Heart left ventricle (tissue), 16 donors: ENCODE measurements around the gene CALR3. TPM values are rescaled to one million over a fixed set of nuclear protein-coding genes. Genes with fewer than 3 reads are reported as not detected.
A peak's percentile ranks its signal among the peaks of the same experiment; 100 is the strongest.
"Not testable (repeated sequence)": the region's sequence is repeated elsewhere in the genome, so short reads cannot be mapped to it uniquely, and the experiment has no call there.

Source experiments
- ATAC-seq, 4 donors: fragments of 200-7000 bp; cut with Tn5 transposase; one replicate each; pipeline ENCODE4 v1.9.1; 2020 to 2022; ENCODE audit warnings: moderate library complexity in 4 of 4, mild to moderate bottlenecking in 3 of 4, moderate number of reproducible peaks in 1 of 4
- DNase-seq, 5 donors: peaks; one replicate each; pipeline ENCODE4 v3.0.0-alpha.2; 2020
- H3K27ac ChIP-seq, 12 donors: fragments of 200-600 bp; sonication (generic) in 4 of 12; one replicate each; pipeline versions ENCODE4 v1.5.0 to v1.8.0; 2016 to 2022; ENCODE audit warnings: mild to moderate bottlenecking in 2 of 12
- H3K27me3 ChIP-seq, 9 donors: fragments of 200-600 bp; sonication (generic) in 2 of 9; one replicate each; pipeline versions ENCODE4 v1.5.1 to v1.8.0; 2016 to 2022; ENCODE audit warnings: mild to moderate bottlenecking in 3 of 9
- H3K36me3 ChIP-seq, 9 donors: fragments of 200-600 bp; sonication (generic) in 2 of 9; one replicate each; pipeline versions ENCODE4 v1.5.0 to v1.8.0; 2018 to 2022; ENCODE audit warnings: mild to moderate bottlenecking in 2 of 9
- H3K4me1 ChIP-seq, 12 donors: fragments of 200-600 bp; sonication (generic) in 4 of 12; one replicate each; pipeline versions ENCODE4 v1.5.0 to v1.8.0; 2016 to 2022; ENCODE audit warnings: mild to moderate bottlenecking in 3 of 12
- H3K4me3 ChIP-seq, 12 donors: fragments of 200-600 bp; sonication (generic) in 4 of 12; one replicate each; pipeline versions ENCODE4 v1.5.0 to v1.8.0; 2017 to 2022; ENCODE audit warnings: mild to moderate bottlenecking in 9 of 12, moderate library complexity in 4 of 12
- H3K9me3 ChIP-seq, 12 donors: fragments of 200-600 bp; sonication (generic) in 4 of 12; one replicate each; pipeline versions ENCODE4 v1.5.0 to v1.8.0; 2016 to 2022; ENCODE audit warnings: mild to moderate bottlenecking in 1 of 12
- POLR2A ChIP-seq, 2 donors: fragments of 450-650 bp; IDR thresholded peaks; one replicate each; pipeline ENCODE4 v1.6.1; 2017; ENCODE audit warnings: antibody characterized with exemption in 2 of 2, mild to moderate bottlenecking in 2 of 2, moderate library complexity in 2 of 2
- WGBS, 4 donors: extraction: QIAGEN DNeasy Blood & Tissue Kit in 2 of 4; methylation state at CpG; one replicate each; pipeline versions ENCODE4 v1.1.5 to v1.1.7; 2013 to 2018; 5-methylcytosine and 5-hydroxymethylcytosine counted together
- intact Hi-C, 10 donors: fragments of 100-400 bp; cut with DNase I; formaldehyde crosslinking; loops; one replicate each; pipeline versions ENCODE4 v1.11.1 to v1.14.2; 2022
- long read RNA-seq, 3 donors: library from polyadenylated mRNA; unstranded; transcript quantifications; one replicate each; pipeline ENCODE4 v2.0.0, GENCODE V29; 2020 to 2021
- polyA plus RNA-seq, 2 donors: library from polyadenylated mRNA; stranded (reverse); fragments of 200-250 nt; gene quantifications; one replicate each; pipeline ENCODE4 v1.2.3, GENCODE V29; 2013
- total RNA-seq, 9 donors: library from RNA; depleted of rRNA in 2 of 9; stranded (reverse); fragments of >200 nt in 2 of 9; fragmentation: NEBNext Ultra II Directional in 3 of 9; extraction: Animal tissue kit (Norgen Biotek cat#: 25700) in 3 of 9; gene quantifications; one replicate each; pipeline versions ENCODE4 v1.1.0 to v1.2.4, GENCODE V29; 2016 to 2023
- TF ChIP-seq, protein P1 (sequence below), 12 donors: fragments of 200-600 bp; sonication (generic) in 4 of 12; IDR thresholded peaks; one replicate each; pipeline versions ENCODE4 v1.5.0 to v1.8.0; 2018 to 2022; ENCODE audit warnings: antibody characterized with exemption in 12 of 12, mild to moderate bottlenecking in 5 of 12
- donor health status: ischemic (EF 13 %, LVEDD 7.1; RV severe dilation, severe dysfunction).
- donor health status: healthy with polysubstance abuse.
- donor health status: DM: no; HTN: yes; CAD: no.
- donor health status: DM: no; HTN: no; CAD: no.
- donor health status: ischemic (EF 25% LVEDD 6.9; RV normal size, moderate dysfunction).
- donor health status: ischemic (EF 25% LVEDD 5.7; RV mildly dilated, moderate dysfunction).
- donor health status: healthy.
- donor health status: DM: yes; HTN: yes; CAD: no.
- donor health status: ischemic (EF 35%, LVEDD 5.7; RV mildly dilated, moderate dysfunction).
- donor health status: nonischemic (EF 11% LVEDD 7.7; RV severe dilation, severe dysfunction).
- donor health status: DM: yes; HTN: yes; CAD: no.
- donor health status: PGD.
- donor health status: ischemic (EF 29% LVEDD 5.4; RV normal size, mild dysfunction).
- donor health status: nonischemic (EF 23%, LVEDD 6.1; RV moderate dilation, normal function).

Gene CALR3, protein sequence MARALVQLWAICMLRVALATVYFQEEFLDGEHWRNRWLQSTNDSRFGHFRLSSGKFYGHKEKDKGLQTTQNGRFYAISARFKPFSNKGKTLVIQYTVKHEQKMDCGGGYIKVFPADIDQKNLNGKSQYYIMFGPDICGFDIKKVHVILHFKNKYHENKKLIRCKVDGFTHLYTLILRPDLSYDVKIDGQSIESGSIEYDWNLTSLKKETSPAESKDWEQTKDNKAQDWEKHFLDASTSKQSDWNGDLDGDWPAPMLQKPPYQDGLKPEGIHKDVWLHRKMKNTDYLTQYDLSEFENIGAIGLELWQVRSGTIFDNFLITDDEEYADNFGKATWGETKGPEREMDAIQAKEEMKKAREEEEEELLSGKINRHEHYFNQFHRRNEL
- total RNA-seq (not detected), polyA plus RNA-seq (not detected)
- long read RNA-seq, donor 1, result 0 reads
- long read RNA-seq, donor 2, result 0 reads
- long read RNA-seq, donor 3, result 0 reads

DNA sequence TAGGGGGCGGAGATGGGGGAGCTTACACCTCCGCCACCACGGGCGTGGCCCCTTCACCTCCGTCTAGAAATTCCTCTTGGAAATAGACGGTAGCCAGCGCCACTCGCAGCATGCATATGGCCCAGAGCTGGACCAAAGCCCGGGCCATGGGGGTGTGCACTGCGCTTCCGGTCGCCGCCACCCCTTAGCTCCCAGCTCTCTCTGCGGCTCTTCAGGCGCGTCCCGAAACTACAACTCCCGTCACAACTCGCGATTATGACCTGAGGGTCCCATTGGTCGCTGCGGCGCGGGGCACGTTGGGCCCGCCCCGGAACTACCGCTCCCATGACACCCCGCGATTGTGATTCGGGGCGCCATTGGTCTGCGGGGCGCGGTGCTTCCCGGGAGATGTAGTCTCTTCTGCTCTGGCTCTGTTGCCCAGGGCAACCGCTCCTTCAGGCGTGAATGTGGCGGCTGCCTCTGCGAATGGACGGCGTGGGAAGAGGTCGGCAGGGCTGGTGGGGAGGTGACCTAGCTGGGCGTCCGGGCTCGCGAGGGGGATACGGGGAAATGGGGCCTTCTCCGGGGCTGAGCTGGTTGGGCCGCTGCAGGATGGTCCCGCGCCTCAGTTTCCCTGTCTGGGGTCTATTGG lies at the start of gene CALR3, which contains the start of gene C19orf44:
CALR3 (minus strand) TSS at position 186 of the 631 bp plus-strand sequence; CDS start at position 148, 38 bp downstream.
C19orf44 (plus strand) TSS at position 413 of the 631 bp plus-strand sequence. CDS start 4,399 bp downstream, outside the sequence.
- H3K36me3 ChIP-seq, result peaks cover 0 to 7% (median 2%) of the 10 kb centered on the region in 9 donors
- peak within 1 kb of the TSS; percentile 53 to 85 (median 72) for H3K4me3 ChIP-seq
- no peaks in the 10 kb centered on the region for H3K27me3 ChIP-seq
- H3K4me1 ChIP-seq, result peaks cover 0 to 18% (median 5%) of the 10 kb centered on the region in 12 donors
- peak; percentile 98 to 99 (median 99) for ATAC-seq
- peak; percentile 99 to 100 (median 99) for DNase-seq
- intact Hi-C loops, result loop anchor here in 3 of 10 donors (2.0 to 10.0 kb wide), 3 partner anchors 46 to 51 kb away; partner anchors contain the start of gene CHERP (in 2 of the 3)
- TF ChIP-seq, protein P1, sequence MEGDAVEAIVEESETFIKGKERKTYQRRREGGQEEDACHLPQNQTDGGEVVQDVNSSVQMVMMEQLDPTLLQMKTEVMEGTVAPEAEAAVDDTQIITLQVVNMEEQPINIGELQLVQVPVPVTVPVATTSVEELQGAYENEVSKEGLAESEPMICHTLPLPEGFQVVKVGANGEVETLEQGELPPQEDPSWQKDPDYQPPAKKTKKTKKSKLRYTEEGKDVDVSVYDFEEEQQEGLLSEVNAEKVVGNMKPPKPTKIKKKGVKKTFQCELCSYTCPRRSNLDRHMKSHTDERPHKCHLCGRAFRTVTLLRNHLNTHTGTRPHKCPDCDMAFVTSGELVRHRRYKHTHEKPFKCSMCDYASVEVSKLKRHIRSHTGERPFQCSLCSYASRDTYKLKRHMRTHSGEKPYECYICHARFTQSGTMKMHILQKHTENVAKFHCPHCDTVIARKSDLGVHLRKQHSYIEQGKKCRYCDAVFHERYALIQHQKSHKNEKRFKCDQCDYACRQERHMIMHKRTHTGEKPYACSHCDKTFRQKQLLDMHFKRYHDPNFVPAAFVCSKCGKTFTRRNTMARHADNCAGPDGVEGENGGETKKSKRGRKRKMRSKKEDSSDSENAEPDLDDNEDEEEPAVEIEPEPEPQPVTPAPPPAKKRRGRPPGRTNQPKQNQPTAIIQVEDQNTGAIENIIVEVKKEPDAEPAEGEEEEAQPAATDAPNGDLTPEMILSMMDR (IDR thresholded peaks at IDR 0.05), result peak in 6 of 12 donors; percentile 14 to 52 (median 40)
- TF ChIP-seq POLR2A (IDR thresholded peaks at IDR 0.05), result peak in 1 of 2 donors; percentile 59
- peak within 1 kb of the TSS in 11 of 12 donors; percentile 54 to 83 (median 81) for H3K27ac ChIP-seq
- H3K9me3 ChIP-seq, result no peaks in the 10 kb centered on the region
- 0 to 1% (median 1%) methylated on average over 27 to 52 of the region's 52 CpGs for WGBS, 4 donors

DNA sequence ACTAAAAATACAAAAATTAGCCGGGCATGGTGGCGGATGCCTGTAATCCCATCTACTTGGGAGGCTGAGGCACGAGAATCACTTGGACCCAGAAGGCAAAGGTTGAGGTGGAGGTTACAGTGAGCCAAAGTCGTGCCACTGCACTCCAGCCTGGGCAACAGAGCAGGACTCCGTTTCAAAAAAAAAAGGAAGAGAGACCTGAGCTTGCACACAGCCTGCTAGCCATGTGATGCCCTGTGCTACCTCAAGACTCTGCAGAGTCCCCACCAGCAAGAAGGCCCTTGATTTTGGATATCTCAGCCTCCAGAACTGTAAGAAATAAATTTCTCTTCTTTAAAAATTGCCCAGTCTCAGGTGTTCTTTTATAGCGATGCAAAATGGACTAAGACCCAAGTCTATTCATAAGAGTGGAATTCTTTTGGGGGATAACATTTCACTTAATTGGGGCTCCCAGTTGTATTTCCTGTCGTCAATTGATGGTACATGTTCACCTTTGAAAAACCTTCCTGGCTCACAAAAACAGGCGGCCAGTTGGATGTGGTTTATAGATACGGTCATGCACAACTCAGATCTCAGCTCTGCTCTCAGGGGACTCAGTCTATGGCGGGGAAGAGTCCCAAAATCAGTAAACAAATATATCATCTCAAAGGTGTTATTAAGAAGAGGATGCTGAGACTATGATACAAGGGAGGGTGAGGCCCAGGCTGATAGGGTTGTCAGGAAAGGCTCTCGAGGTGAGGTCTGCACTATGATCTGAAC lies 48.7 kb upstream of the CALR3 start:
- no peaks in the 10 kb centered on the region for H3K27me3 ChIP-seq
- no peak overlapping the region for H3K4me3 ChIP-seq
- ATAC-seq (no peak), DNase-seq (no peak)
- WGBS, 4 donors, result 83 to 92% (median 90%) methylated on average over 11 of the region's 11 CpGs
- H3K4me1 ChIP-seq, result peaks cover 6 to 42% (median 31%) of the 10 kb centered on the region in 12 donors
- peaks cover 0 to 11% (median 7%) of the 10 kb centered on the region in 9 donors for H3K36me3 ChIP-seq
- intact Hi-C loops, result loop anchor here in 2 of 10 donors (5.0 kb wide), 2 partner anchors 43 to 47 kb away; partner anchors contain the start of genes C19orf44 (in 1 of the 2) and CALR3 (in 1 of the 2)
- H3K27ac ChIP-seq, result no peak overlapping the region
- TF ChIP-seq POLR2A (IDR thresholded peaks at IDR 0.05), result no peak
- TF ChIP-seq, protein P1 (IDR thresholded peaks at IDR 0.05), result no peak
- H3K9me3 ChIP-seq, result no peaks in the 10 kb centered on the region

DNA sequence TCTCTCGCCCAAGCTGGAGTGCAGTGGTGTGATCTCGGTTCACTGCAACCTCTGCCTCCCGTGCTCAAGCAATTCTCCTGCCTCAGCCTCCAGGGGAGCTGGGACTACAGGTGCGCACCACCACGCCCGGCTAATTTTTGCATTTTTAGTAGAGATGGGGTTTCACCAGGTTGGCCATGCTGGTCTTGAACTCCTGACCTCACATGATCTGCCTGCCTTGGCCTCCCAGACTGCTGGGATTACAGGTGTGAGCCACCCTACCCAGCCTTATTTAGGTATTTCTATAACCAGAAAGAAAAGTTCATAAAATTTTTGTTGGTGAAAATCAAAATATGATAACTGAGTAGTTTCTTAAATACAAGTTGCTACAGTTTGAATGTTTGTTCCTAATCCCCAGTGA lies 47.8 kb upstream of the CALR3 start:
- not testable (repeated sequence) for H3K27ac ChIP-seq, DNase-seq, H3K9me3 ChIP-seq, ATAC-seq, H3K27me3 ChIP-seq
- WGBS, 4 donors, result 87 to 91% (median 89%) methylated on average over 6 of the region's 6 CpGs
- intact Hi-C loops, result loop anchor here in 4 of 10 donors (2.0 to 5.0 kb wide), 5 partner anchors 27 to 85 kb away; partner anchors contain the start of genes C19orf44 (in 2 of the 4), CALR3 (in 2 of the 4) and MED26 (in 1 of the 4)
- Histone ChIP-seq H3K36me3 (peaks cover 0 to 17% (median 12%) of the 10 kb centered on the region in 9 donors), H3K4me3 (peak overlapping the region in 4 of 12 donors; percentile 94 to 100 (median 100)), H3K4me1 (peaks cover 6 to 44% (median 33%) of the 10 kb centered on the region in 12 donors)
